Activated T-cell treated with anti-CD3 and anti-CD28 coated beads, Interleukin-2, amount 50 U/mL, for 72 hours (primary cell): ENCODE data around the gene HACD4. TPM values are rescaled to one million over a fixed set of nuclear protein-coding genes. Genes with fewer than 3 reads are reported as not detected.

Experiments
- ATAC-seq, 2 donors: fragments of 150-1000 bp; cut with Tn5 transposase; replicated peaks in 1 of 2; 2 replicates each; pipeline ENCODE4 v1.10.0; 2021; ENCODE audit warnings: moderate library complexity in 2 of 2, mild to moderate bottlenecking in 1 of 2
- DNase-seq, 2 donors: peaks; one replicate each; pipeline ENCODE4 v3.0.0; 2021 to 2022; ENCODE audit warnings: mixed read lengths in 1 of 2
- H3K27ac Mint-ChIP-seq: one replicate; pipeline ENCODE4 v1.8.0; 2022; ENCODE audit warnings: mild to moderate bottlenecking, moderate library complexity, mixed read lengths
- H3K27me3 Mint-ChIP-seq: one replicate; pipeline ENCODE4 v1.8.0; 2022; ENCODE audit warnings: low read depth, mixed read lengths
- H3K36me3 Mint-ChIP-seq, 2 donors: one replicate each; pipeline ENCODE4 v1.8.0; 2022; ENCODE audit warnings: mixed read lengths in 2 of 2, mild to moderate bottlenecking in 1 of 2; ENCODE audit not compliant: insufficient read depth in 2 of 2
- H3K4me1 Mint-ChIP-seq: one replicate; pipeline ENCODE4 v1.8.0; 2022; ENCODE audit warnings: low read depth, mixed read lengths
- H3K4me3 Mint-ChIP-seq, 2 donors: one replicate each; pipeline ENCODE4 v1.8.0; 2022; ENCODE audit warnings: mild to moderate bottlenecking in 2 of 2, mixed read lengths in 2 of 2, moderate library complexity in 2 of 2
- H3K9me3 Mint-ChIP-seq, 2 donors: one replicate each; pipeline ENCODE4 v1.8.0; 2022; ENCODE audit warnings: mixed read lengths in 2 of 2
- total RNA-seq, 2 donors: library from RNA; stranded (reverse); gene quantifications; one replicate each; pipeline ENCODE4 v1.2.3, GENCODE V29; 2022

The HACD4 gene, protein sequence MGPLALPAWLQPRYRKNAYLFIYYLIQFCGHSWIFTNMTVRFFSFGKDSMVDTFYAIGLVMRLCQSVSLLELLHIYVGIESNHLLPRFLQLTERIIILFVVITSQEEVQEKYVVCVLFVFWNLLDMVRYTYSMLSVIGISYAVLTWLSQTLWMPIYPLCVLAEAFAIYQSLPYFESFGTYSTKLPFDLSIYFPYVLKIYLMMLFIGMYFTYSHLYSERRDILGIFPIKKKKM
- total RNA-seq: 1 to 10 TPM; 1.8 to 3.3 TPM

DNA sequence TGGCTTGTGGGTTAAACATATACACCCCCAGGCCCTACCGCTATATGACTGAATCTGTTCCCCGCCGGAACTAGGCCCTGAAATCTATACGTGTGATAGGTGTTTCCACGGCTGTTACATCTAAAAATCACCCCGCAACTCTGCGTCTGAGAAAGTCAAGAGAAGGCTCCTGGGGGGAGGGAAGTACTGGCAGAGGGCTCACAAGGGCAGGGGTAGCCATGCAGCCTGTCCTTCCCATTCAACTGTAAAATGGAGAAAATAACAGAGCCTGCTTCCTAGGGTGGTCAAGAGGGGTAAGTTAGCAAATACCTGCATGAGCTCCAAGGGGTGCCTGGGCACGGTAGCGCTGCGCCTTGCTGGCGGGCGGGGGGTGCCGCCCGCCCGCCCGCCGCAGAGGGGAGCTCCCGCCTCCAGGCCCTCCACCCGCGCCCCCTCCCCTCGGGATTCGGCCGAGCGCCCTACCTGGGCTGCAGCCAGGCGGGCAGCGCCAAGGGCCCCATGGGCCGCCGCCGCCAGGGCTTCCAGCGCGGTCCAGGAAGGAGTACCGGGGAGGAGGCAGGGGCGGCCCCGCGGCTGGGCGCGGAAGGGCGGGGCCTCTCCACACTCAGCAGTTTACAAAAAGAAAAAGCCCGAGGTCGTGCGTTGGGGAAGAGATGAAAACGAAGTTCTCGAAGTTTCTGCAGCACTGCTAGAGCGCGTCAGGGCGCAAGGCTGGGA is at the start of gene HACD4:
Gene HACD4, minus strand, starts transcription at position 550 of the 717 bp plus-strand sequence. Its CDS starts 50 bp downstream, at position 500.
- no peak within 1 kb of the TSS for H3K27ac Mint-ChIP-seq
- peaks cover 16% of the 10 kb centered on the region for H3K4me1 Mint-ChIP-seq
- no peaks in the 10 kb centered on the region for H3K27me3 Mint-ChIP-seq
- peaks cover 0 to 4% of the 10 kb centered on the region in 2 donors for H3K36me3 Mint-ChIP-seq
- ATAC-seq (peak; percentile 78 to 80), DNase-seq (peak; percentile 69 to 74)
- H3K9me3 Mint-ChIP-seq: peaks cover 0 to 2% of the 10 kb centered on the region in 2 donors
- peak within 1 kb of the TSS in 1 of 2 donors; percentile 63 for H3K4me3 Mint-ChIP-seq

DNA sequence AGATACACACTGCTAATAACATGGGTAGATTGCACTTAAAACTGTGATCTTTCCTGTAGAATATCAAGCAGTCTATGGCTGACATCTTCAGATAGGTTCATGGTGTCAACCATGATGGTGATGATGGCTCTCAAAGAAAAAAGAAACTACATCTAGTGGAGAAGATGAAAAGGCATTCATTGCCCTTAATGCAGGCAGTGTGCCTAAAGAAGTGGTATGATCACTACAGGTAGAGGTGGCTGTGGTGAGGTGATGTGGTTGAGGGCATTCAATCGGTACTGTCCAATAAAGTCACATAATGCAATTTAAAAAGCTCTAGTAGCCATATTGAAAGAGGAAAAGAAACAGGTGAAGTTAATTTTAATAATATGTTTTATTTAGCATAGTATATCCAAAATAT is 49.4 kb upstream of the HACD4 start:
- Mint-ChIP-seq H3K4me1 (peaks cover 34% of the 10 kb centered on the region), H3K4me3 (no peak overlapping the region), H3K36me3 (no peaks in the 10 kb centered on the region), H3K9me3 (peaks cover 0 to 3% of the 10 kb centered on the region in 2 donors), H3K27me3 (no peaks in the 10 kb centered on the region), H3K27ac (no peak overlapping the region)
- no peak for ATAC-seq
- no peak for DNase-seq

DNA sequence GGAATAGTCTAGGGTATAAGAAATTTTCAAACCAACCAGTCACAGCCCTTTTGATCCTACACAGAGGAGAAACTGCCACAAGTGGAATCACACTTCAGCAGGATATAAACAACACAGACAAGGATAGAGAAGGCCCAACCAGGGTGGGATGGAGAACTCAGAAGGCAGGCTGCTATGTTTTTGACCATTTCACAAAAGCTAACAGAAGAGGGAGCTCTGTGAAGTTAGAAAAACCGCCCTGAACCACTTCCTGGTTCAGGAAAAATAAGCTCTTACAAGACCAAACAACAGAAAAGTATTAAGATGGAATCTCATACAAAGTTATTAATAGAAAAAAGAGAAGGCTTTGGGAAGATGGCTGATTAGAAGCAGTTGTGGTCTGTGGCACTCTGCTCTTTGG is 47.3 kb upstream of the HACD4 start:
- Mint-ChIP-seq H3K4me3 (no peak overlapping the region), H3K9me3 (peaks cover 0 to 3% of the 10 kb centered on the region in 2 donors), H3K4me1 (peaks cover 34% of the 10 kb centered on the region), H3K36me3 (no peaks in the 10 kb centered on the region), H3K27ac (no peak overlapping the region), H3K27me3 (no peaks in the 10 kb centered on the region)
- ATAC-seq (no peak), DNase-seq (no peak)

DNA sequence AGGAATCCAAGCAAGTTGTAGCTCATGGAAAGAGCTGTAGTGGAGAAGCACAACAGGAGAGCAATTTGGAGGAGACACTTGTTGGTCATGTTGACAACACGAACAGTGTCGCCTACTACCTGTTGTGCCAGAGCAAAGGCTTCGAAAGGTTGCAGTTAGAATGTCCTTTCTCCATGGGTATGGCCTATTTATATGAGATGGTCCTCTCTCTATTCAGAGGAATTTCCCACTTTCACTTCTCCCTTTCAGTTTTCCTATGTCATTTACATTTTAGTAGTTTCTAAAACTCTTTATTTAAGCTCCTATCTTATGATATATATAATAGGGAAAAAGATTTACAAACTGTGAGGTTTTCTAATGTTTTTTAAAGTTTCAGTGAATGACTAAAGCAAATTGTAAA is 46.3 kb upstream of the HACD4 start, which contains the start of gene IFNB1:
Gene IFNB1, minus strand, starts transcription at position 162 of the 400 bp plus-strand sequence. Its CDS starts 73 bp downstream, at position 89.
- H3K27ac Mint-ChIP-seq: no peak within 1 kb of the TSS
- peaks cover 31% of the 10 kb centered on the region for H3K4me1 Mint-ChIP-seq
- no peaks in the 10 kb centered on the region for H3K36me3 Mint-ChIP-seq
- ATAC-seq (no peak), DNase-seq (no peak)
- no peaks in the 10 kb centered on the region for H3K27me3 Mint-ChIP-seq
- H3K4me3 Mint-ChIP-seq: no peak within 1 kb of the TSS
- peaks cover 0 to 3% of the 10 kb centered on the region in 2 donors for H3K9me3 Mint-ChIP-seq

DNA sequence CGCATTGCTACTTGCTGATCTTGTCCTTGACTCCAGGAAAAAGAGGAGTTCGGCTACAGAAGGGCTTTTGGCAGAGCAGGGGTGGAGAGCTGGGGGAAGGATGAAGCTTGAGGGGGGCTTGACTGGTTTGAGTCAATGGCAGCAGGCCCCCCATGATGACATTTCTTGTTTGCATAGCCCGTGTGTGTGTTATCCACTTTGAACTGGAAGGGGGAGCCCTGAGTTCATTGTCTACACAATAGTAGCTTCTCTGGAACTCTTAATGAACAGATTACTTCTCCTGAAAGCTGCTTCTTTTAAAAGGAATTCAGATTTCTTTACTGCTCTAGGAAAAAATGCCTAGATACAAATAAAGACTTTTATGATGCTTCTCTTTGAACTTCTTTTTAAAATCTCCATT is 44.0 kb upstream of the HACD4 start:
- Mint-ChIP-seq H3K27ac (no peak overlapping the region), H3K27me3 (no peaks in the 10 kb centered on the region), H3K4me3 (no peak overlapping the region), H3K9me3 (peaks cover 0 to under 1% of the 10 kb centered on the region in 2 donors), H3K36me3 (no peaks in the 10 kb centered on the region), H3K4me1 (peaks cover 9% of the 10 kb centered on the region)
- DNase-seq (no peak), ATAC-seq (no peak)

DNA sequence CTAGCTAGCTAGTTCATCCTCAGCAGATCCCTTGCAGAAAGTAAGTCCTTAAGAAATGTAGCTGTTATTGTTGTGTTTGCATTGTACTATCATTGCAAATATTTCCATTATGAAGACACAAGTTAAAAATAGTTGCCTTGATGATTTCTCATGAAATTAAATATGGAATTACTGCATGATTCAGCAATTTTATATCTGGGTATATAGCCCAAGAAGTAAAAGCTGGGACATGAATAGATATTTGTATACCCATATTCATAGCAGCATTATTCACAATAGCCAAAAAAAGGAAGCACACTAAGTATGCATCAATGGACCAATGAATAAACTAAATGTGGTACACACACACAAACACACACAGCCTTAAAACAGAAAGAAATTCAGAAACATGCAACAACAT is 39.5 kb upstream of the HACD4 start:
- Mint-ChIP-seq H3K27me3 (no peaks in the 10 kb centered on the region), H3K4me3 (no peak overlapping the region), H3K4me1 (no peaks in the 10 kb centered on the region), H3K27ac (no peak overlapping the region), H3K9me3 (no peaks in the 10 kb centered on the region), H3K36me3 (no peaks in the 10 kb centered on the region)
- no peak for ATAC-seq
- no peak for DNase-seq

DNA sequence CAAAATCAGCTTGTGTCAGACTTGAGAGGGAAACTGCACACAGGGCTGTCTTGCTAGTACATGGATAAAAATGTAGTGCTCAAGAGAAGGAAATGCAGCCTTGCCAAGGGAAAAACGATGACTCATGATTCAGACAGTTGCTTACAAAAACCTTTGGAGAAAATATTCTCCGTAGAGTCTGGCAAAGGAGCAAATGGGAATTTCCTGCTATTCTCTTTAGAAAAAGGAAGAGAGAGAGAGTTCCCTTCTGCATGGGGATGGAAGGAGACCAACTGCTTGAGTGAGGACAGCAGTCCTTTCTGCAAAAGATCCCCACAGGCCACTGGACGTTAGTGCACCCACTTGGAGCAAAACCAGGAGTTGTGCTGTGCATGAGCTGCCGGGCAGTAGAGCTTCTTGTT is 38.7 kb upstream of the HACD4 start:
- Mint-ChIP-seq H3K4me3 (no peak overlapping the region), H3K4me1 (no peaks in the 10 kb centered on the region), H3K27me3 (no peaks in the 10 kb centered on the region), H3K36me3 (no peaks in the 10 kb centered on the region), H3K27ac (no peak overlapping the region), H3K9me3 (no peaks in the 10 kb centered on the region)
- DNase-seq: no peak
- no peak for ATAC-seq

DNA sequence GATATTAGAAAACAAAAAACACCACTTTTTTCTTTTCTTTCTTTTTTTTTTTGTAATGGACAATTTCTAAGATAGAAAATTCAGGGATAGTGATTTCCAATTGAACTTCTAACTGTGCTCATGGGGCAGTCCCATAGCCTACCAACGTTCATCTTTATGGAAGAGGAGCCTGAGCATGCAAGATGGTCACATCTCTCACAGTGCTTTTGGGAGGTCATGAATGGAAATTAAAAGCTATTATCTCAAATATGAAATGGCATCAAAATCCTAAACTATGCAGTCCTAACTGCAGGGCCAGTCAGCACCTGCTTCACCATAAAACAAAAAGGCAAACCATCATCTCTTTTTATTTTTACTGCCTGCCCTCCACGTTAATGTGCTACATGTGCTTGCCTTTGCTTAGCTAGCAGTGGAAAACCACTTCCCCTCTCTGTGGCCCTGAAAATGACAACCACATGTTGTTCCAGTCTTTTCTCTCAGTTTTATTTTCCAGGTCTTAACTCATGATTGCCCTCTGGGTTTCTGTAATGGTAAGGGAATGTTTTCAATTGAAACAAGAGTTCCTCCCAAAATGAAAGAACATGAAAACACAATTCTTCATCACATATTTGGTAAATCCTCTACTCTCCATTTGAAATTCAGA is 29.6 kb upstream of the HACD4 start:
- ATAC-seq (no peak), DNase-seq (peak in 1 of 2 donors; percentile 9)
- peaks cover 17% of the 10 kb centered on the region for H3K4me1 Mint-ChIP-seq
- no peaks in the 10 kb centered on the region for H3K9me3 Mint-ChIP-seq
- peak overlapping the region in 1 of 2 donors; percentile 9 for H3K4me3 Mint-ChIP-seq
- H3K27me3 Mint-ChIP-seq: no peaks in the 10 kb centered on the region
- H3K36me3 Mint-ChIP-seq: no peaks in the 10 kb centered on the region
- no peak overlapping the region for H3K27ac Mint-ChIP-seq

DNA sequence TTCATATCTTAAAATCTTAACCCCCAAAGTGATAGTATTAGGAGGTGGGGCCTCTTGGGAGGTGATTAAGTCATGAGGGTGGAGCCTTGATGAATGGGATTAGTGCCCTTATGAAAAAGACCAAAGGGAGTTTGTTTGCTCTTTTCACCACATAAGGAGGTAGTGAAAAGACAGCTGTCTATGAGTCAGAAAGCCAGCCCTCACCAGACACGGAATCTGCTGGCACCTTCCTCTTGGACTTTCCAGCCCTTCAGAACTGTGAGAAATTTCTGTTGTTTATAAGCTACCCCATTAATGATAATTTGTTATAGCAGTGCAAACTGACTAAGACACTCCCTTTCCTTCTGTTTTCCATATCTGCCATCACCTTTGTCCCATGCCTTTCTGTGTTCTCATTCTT is 25.5 kb upstream of the HACD4 start:
- Mint-ChIP-seq H3K4me3 (no peak overlapping the region), H3K27ac (no peak overlapping the region), H3K9me3 (peaks cover 0 to 2% of the 10 kb centered on the region in 2 donors), H3K4me1 (peaks cover 21% of the 10 kb centered on the region), H3K36me3 (peaks cover 2% of the 10 kb centered on the region in 2 donors), H3K27me3 (no peaks in the 10 kb centered on the region)
- no peak for ATAC-seq
- DNase-seq: no peak

DNA sequence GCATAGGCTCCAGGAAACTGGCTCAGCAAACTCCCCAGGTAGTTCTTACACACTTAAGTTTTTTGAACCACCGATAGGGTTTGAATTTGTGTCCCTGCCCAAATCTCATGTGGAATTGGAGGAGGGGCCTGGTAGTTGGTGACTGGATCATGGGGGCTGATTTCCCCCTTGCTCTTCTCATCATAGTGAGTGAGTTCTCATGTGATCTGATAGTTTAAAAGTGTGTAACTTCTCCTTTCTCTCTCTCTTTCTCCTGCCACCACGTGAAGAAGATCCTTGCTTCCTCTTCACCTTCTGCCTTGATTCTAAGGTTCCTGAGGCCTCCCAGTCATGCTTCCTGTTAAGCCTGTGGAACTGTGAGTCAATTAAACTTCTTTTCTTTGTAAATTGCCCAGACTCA is 22.4 kb upstream of the HACD4 start:
- DNase-seq (no peak), ATAC-seq (no peak)
- no peak overlapping the region for H3K4me3 Mint-ChIP-seq
- peaks cover 4% of the 10 kb centered on the region for H3K4me1 Mint-ChIP-seq
- no peak overlapping the region for H3K27ac Mint-ChIP-seq
- H3K36me3 Mint-ChIP-seq: peaks cover 2% of the 10 kb centered on the region in 2 donors
- H3K27me3 Mint-ChIP-seq: no peaks in the 10 kb centered on the region
- peaks cover 0 to 2% of the 10 kb centered on the region in 2 donors for H3K9me3 Mint-ChIP-seq

DNA sequence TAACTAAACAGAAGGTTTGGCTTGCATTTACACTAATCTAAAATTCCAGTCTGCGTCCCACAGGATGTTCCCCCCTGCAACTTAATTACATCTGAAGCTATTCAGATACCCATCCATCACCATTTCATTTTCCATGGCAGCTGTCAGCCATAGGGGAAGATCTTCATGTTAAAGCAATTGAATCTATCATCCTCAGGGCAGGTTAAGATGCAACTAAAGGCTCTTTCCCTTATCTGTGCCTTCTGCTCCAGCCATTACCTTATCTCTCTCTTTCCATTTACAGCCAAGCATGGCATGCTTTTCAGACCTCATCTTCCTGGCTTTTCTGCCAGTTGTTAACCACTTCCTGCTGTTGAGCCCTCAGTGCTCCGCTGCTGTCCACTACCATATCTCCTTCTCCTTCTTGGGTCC is 15.8 kb upstream of the HACD4 start:
- Mint-ChIP-seq H3K4me3 (no peak overlapping the region), H3K27me3 (no peaks in the 10 kb centered on the region), H3K4me1 (no peaks in the 10 kb centered on the region), H3K9me3 (no peaks in the 10 kb centered on the region), H3K27ac (no peak overlapping the region), H3K36me3 (no peaks in the 10 kb centered on the region)
- no peak for DNase-seq
- no peak for ATAC-seq

DNA sequence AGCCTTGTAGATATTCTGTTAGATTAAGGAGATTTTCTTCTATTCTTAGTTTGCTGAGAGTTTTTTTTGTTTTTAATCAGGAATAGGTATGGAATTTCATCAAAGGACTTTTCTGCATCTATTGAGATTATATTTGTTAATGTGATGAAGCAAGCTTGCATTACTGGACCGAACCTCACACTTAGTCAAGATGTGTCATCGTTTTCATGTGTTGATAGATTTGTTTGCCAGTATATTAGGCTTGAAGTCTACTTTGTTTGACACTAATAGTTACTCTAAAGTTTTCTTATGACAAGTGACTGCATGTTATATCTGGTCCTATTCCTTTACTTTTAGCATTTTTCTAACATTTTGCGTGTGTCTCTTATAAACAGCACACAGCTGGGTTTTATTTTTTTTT is 12.4 kb upstream of the HACD4 start:
- no peaks in the 10 kb centered on the region for H3K36me3 Mint-ChIP-seq

DNA sequence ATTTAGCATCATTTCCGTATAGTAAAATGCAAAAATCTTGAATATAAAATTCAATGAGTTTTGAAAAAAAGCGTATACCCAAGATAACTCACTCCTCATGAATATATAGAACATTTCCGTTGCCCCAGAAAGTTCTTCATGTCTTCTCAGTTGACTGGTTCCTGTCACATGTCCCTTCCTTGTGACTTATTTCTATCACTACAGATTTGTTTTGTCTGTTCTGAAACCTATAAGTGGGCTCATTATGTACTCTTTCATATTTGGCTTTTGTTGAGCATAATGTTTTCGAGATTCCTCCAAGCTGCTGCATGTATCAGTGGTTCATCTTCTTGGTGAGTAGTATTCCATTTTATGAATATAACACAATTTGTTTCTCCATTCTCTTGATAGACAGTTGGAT is 11.0 kb upstream of the HACD4 start:
- no peak for ATAC-seq
- Mint-ChIP-seq H3K4me3 (no peak overlapping the region), H3K9me3 (no peaks in the 10 kb centered on the region), H3K27ac (no peak overlapping the region), H3K27me3 (no peaks in the 10 kb centered on the region), H3K36me3 (no peaks in the 10 kb centered on the region), H3K4me1 (peaks cover 6% of the 10 kb centered on the region)
- no peak for DNase-seq

More for the DNA sequence above, 12.4 kb upstream of the HACD4 start:
- H3K9me3 Mint-ChIP-seq: no peaks in the 10 kb centered on the region
- H3K27ac Mint-ChIP-seq: no peak overlapping the region
- H3K27me3 Mint-ChIP-seq: no peaks in the 10 kb centered on the region
- peaks cover 6% of the 10 kb centered on the region for H3K4me1 Mint-ChIP-seq
- no peak for ATAC-seq
- DNase-seq: no peak
- H3K4me3 Mint-ChIP-seq: no peak overlapping the region
